ENCODE measurements around the gene RFNG.
"Not testable (repeated sequence)": the region's sequence is repeated elsewhere in the genome, so short reads cannot be mapped to it uniquely, and the experiment has no call there.

Gene RFNG

GRCh38 chr17:82042649-82043048, 9.0 kb downstream of the RFNG start:
- DNase-seq (ENCODE audit: low read depth): no peak

- no peak for DNase-seq (ENCODE audit: low read depth)
Observed at GRCh38 chr17:82041144-82041814, 10.3 kb downstream of the RFNG start.

- no peak for DNase-seq (ENCODE audit: low read depth)
Observed at GRCh38 chr17:82039695-82040299, 11.8 kb downstream of the RFNG start.

GRCh38 chr17:82038796-82039409, 12.7 kb downstream of the RFNG start:
- not testable (repeated sequence) for DNase-seq (ENCODE audit: low read depth)

GRCh38 chr17:82037889-82038195, 13.8 kb downstream of the RFNG start:
- no peak for DNase-seq (ENCODE audit: low read depth)

GRCh38 chr17:82037092-82037888, 14.3 kb downstream of the RFNG start, which contains the start of gene DCXR:
DCXR (minus strand) TSS chr17:82037697; CDS start chr17:82037682, 15 bp downstream.
- DNase-seq (ENCODE audit: low read depth): peak; percentile 91

- no peak for DNase-seq (ENCODE audit: low read depth)
Observed at GRCh38 chr17:82036634-82037091, 14.9 kb downstream of the RFNG start.

GRCh38 chr17:82035956-82036633, 15.5 kb downstream of the RFNG start:
- DNase-seq (ENCODE audit: low read depth): no peak

GRCh38 chr17:82035488-82035887, 16.1 kb downstream of the RFNG start:
- no peak for DNase-seq (ENCODE audit: low read depth)

GRCh38 chr17:82034371-82035011, 17.1 kb downstream of the RFNG start:
- DNase-seq (ENCODE audit: low read depth): no peak

- DNase-seq (ENCODE audit: low read depth): no peak
Observed at GRCh38 chr17:82033359-82034085, 18.1 kb downstream of the RFNG start.

- DNase-seq (ENCODE audit: low read depth): no peak
Observed at GRCh38 chr17:82031885-82032627, 19.6 kb downstream of the RFNG start.

- no peak for DNase-seq (ENCODE audit: low read depth)
Observed at GRCh38 chr17:82031303-82031884, 20.2 kb downstream of the RFNG start, which contains the start of gene RAC3. RAC3 (plus strand) TSS chr17:82031678; CDS start chr17:82031762, 84 bp downstream.

GRCh38 chr17:82030470-82031302, 20.9 kb downstream of the RFNG start:
- DNase-seq (ENCODE audit: low read depth): peak; percentile 61

GRCh38 chr17:82029990-82030469, 21.6 kb downstream of the RFNG start:
- DNase-seq (ENCODE audit: low read depth): no peak

- no peak for DNase-seq (ENCODE audit: low read depth)
Observed at GRCh38 chr17:82029391-82029790, 22.2 kb downstream of the RFNG start.

GRCh38 chr17:82028966-82029365, 22.6 kb downstream of the RFNG start:
- DNase-seq (ENCODE audit: low read depth): no peak

- DNase-seq (ENCODE audit: low read depth): no peak
Observed at GRCh38 chr17:82028246-82028645, 23.4 kb downstream of the RFNG start.
